ENCODE measurements around the gene TEP1.
A peak's percentile ranks its signal among the peaks of the same experiment; 100 is the strongest.

The TEP1 gene

DNA sequence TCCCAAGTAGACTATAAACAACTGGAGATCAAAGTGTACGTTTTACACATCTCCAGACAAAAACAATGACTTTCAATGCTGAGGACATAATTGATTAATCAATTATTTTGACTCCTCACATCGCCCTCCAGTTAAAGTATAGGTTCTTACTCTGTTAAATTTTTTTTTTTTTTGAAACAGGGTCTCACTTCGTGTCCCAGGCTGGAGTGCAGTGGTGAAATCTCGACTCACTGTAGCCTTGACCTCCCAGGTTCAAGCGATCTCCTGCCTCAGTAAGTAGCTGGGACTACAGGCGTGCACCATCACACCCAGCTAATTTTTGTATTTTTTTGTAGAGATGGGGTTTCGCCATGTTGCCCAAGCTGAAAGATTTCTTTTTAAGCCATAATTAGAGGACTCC, 79.3 kb downstream of the TEP1 start:
- no peak for DNase-seq

DNA sequence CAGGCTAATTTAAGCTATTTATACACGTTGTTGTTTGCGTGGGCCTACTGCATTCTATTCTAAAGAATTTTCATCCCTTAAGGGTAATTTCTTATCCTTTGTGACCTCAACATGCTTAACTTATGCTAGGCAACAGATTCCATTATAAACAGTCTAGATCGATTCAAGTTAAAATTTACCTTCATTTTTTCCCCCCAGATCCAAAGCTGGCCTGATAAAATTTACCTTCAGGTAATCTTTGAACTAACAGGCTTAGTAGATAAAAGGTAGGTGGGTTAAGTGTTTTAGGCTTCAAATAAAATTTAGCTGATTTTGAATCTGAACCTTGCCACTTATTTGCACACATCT, 79.8 kb downstream of the TEP1 start:
- no peak for DNase-seq

DNA sequence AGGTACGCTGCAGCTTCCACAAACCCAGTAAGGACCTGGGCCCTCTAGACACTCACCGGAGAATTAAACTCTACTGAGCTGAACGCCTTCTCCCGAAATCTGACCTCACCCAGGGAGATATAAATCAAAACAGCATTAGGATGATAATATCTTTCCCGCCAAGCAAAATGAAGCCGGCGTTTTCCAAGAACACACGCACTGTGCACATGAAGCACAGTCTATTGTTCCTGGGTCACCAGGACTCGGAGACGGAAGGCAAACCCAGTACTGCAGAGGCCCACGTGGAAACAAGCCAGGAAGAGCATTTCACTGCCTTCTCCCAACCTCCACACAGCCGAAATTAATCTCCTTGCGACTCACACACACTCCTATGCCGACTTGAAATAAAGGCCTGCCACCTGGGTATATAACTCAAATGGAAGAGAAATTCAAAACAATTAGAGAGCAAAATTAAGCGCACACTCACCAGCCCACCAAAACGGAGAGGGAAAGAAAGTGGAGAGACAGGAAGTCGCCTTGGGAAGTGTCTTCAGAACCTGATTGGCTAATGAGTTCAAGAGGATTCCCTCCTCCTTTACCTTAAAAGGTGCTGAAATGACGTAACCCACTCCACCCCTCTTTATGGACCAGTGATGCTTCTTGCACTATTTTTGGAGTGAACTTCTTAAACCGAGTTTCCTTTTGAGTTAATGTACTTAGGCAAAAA, 80.4 kb downstream of the TEP1 start, which contains the start of gene CCNB1IP1:
Gene CCNB1IP1, minus strand, starts transcription at position 492 of the 706 bp plus-strand sequence. CDS start 16,756 bp downstream, outside the sequence.
- DNase-seq: peak; percentile 81 to 92

DNA sequence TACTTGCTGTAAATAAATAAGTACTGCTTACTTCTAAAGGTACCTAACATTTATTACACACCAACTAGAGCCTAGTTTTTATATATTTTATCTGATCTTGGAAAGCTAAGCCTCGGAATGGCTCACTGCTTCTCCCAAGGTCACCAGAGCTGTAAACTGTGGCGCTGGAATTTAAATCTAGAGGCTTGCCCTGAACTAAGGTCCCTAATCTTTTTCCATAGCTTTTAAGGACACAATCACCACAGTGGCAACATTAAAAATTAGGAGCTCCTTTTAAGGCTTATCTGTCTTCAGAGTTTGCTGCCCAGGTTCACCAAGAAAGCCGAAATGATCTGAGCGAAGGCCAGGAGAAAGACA, 80.9 kb downstream of the TEP1 start:
- DNase-seq: no peak

DNA sequence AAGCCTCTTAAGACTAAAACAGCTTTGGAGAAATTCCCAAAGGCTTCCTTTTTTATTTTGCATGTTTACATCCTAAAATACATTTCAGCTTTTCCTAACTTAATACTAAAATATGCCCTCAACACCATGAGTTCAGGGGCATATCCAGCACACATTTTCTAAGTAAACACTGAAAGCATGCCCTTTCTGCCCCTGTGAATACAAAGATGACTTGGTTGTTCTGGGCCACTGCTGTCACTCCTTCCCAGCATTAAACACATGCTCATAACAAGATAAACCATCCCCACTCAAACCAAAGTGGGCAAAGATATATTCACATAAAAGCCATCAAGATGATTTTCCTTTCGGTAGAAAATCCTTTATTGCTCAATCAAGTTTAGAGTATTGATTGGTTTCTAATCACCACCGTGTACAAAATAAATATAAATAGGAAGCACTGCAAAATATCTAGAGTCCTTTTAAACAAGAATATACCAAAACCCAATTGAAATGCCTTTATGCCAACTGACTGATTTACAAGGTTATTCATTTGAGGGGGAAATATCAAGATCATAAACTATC, 82.2 kb downstream of the TEP1 start:
- DNase-seq: no peak

DNA sequence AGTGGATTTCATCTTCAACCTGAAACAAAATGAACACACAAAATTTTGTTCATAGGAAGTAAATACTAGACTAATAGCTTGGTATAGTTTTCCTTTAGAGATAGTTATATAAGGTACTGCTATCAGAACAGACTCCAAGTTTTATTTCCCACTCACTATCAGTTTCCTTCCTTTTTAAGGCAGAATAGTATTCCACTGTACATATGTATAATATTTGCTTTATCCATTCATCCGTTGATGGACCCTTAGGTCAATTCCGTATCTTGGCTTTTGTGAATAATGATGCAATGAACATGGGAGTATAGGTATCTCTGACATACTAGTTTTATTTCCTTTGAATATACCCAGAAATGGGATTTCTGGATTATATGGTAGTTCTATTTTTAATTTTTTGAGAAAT, 83.9 kb downstream of the TEP1 start:
- DNase-seq: no peak

DNA sequence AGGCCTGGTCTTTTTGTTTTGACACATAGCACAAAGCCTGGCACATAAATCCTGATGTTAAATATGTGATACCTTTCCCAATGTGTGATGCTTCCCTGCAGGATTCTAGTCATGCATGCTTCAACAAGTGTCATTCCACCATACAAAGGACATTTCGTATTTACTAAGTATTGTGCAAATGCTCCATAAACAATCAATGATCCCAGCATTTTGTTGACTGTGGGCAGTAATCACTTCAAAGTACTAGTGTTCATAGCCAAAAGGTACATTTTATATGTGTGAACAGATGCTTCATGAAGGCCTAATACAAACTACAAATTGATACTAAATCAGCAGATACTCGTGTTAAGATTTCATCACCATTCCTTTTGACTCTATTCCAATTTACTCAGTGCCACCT, 84.6 kb downstream of the TEP1 start:
- DNase-seq: no peak

DNA sequence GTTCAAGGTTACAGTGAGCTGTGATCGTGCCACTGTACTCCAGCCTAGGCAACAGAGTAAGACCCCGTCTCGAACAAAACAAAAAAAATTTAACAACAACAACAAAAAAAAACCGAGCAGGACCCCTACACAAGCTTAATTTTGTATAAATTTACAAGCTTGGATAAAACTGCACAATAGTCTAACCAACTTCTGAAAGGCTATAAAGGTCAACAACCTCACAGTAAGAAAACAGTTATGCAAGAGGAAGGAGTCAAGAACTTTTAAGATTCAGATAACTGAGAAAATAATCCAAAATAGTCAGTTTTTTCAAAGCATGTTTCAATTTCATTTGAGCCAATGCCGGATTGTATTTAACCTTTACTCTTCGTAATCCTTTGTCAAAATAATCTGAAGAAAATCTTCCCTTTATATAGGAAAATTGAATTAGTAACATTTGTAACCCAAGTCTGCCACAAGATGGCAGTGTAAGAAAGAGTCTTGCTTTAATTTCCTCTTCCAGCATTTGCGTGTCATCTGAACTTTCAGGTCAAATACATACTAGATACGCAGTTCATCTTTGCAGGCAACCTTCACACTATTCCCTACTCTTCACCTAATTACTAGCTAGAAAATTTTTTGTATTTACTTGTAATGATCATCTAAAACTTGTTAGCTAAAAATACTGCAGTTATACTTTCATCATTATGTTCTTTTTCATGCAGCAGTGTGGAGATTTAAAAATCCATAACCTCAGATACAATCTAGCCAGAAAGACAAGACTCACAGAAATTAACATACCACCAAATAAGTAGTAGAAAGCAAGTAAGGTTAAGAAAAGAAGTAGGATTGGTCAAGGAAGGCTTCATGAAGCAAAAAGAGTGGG, 86.1 kb downstream of the TEP1 start:
- DNase-seq: peak; percentile 22 to 55

DNA sequence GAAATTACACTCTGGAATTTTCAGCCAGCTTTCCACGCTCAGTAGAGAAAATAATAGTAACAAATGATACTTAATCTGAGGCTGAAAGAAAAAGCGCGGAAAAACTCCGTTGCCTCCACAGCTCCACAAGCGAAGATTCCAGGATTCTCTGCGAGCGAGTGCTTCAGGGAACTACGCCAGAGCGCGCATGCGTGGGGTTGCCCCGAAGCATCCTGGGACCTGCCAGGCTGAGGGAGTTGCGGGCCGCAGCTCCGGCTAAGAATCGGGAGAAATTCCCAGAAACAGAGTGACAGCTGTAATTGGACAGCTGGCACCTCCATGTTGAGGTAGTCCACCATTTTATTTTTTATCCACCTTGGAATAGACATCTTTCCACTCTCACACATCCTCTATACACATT, 95.6 kb downstream of the TEP1 start:
- DNase-seq: no peak

All from NCI-H2081 (cell line).